Mesendoderm (in vitro differentiated cells): ENCODE data around the gene GOLGA3.

ENCODE experiments used
- DNase-seq: peaks from one replicate; pipeline ENCODE4 v3.0.0; 2013
- H2AK5ac ChIP-seq: 2 replicates; pipeline ENCODE4 v1.6.1; 2013; ENCODE audit warnings: low read length, inconsistent platforms
- H2BK120ac ChIP-seq: 2 replicates; pipeline ENCODE4 v1.6.1; 2013; ENCODE audit warnings: low read depth, mild to moderate bottlenecking, low read length, moderate library complexity, mixed read lengths
- H2BK15ac ChIP-seq: replicated peaks from 2 replicates; pipeline ENCODE4 v1.6.1; 2013; ENCODE audit warnings: low read depth, mild to moderate bottlenecking, moderate library complexity
- H2BK5ac ChIP-seq: 2 replicates; pipeline ENCODE4 v1.6.1; 2013; ENCODE audit warnings: low read length, inconsistent platforms
- H3K18ac ChIP-seq: 2 replicates; pipeline ENCODE4 v1.6.1; 2013; ENCODE audit warnings: mild to moderate bottlenecking, low read length, mixed read lengths
- H3K23ac ChIP-seq: one replicate; pipeline ENCODE4 v1.6.1; 2013; ENCODE audit warnings: low read length
- H3K27ac ChIP-seq: 2 replicates; pipeline ENCODE4 v1.5.1; 2013; ENCODE audit warnings: low read depth, mild to moderate bottlenecking, inconsistent platforms, low read length, moderate library complexity
- H3K27me3 ChIP-seq: 2 replicates; pipeline ENCODE4 v1.6.1; 2013; ENCODE audit warnings: low read length, control low read depth, mild to moderate bottlenecking, inconsistent platforms; ENCODE audit not compliant: insufficient read depth, poor library complexity
- H3K36me3 ChIP-seq: 2 replicates; pipeline ENCODE4 v1.6.1; 2013; ENCODE audit warnings: low read length, inconsistent platforms; ENCODE audit not compliant: control insufficient read depth, insufficient read depth
- H3K4ac ChIP-seq: one replicate; pipeline ENCODE4 v1.6.1; 2013; ENCODE audit warnings: low read depth, mild to moderate bottlenecking, low read length, moderate library complexity
- H3K4me1 ChIP-seq: 2 replicates; pipeline ENCODE4 v1.6.1; 2013; ENCODE audit warnings: low read depth, low read length, inconsistent platforms; ENCODE audit not compliant: control insufficient read depth
- H3K4me2 ChIP-seq: 2 replicates; pipeline ENCODE4 v1.6.1; 2013; ENCODE audit warnings: low read length
- H3K4me3 ChIP-seq: 2 replicates; pipeline ENCODE4 v1.5.1; 2013; ENCODE audit warnings: mild to moderate bottlenecking, low read length
- H3K56ac ChIP-seq: one replicate; pipeline ENCODE4 v1.6.1; 2013; ENCODE audit warnings: low read length
- H3K79me1 ChIP-seq: 2 replicates; pipeline ENCODE4 v1.6.1; 2013; ENCODE audit warnings: low read length, inconsistent platforms
- H3K79me2 ChIP-seq: 2 replicates; pipeline ENCODE4 v1.6.1; 2013; ENCODE audit warnings: mild to moderate bottlenecking, low read length; ENCODE audit not compliant: control insufficient read depth, insufficient read depth
- H3K9ac ChIP-seq: 2 replicates; pipeline ENCODE4 v1.6.1; 2013; ENCODE audit warnings: low read length, inconsistent platforms
- H4K5ac ChIP-seq: one replicate; pipeline ENCODE4 v1.6.1; 2013; ENCODE audit warnings: low read length
- H4K8ac ChIP-seq: one replicate; pipeline ENCODE4 v1.6.1; 2013; ENCODE audit warnings: low read depth, mild to moderate bottlenecking, control low read depth, low read length, moderate library complexity
- WGBS: extraction: QIAGEN DNeasy Blood & Tissue Kit; methylation state at CpG from one replicate; pipeline ENCODE4 v1.1.7; 2013; ENCODE audit warnings: low lambda C conversion rate, missing lambda C conversion rate; ENCODE audit not compliant: insufficient coverage; ENCODE audit errors: extremely low coverage; 5-methylcytosine and 5-hydroxymethylcytosine counted together

GOLGA3 gene

GRCh38 chr12:132748319-132748718, 80.3 kb downstream of the GOLGA3 start:
- no peaks in the 10 kb centered on the region for H3K4me1 ChIP-seq
- peaks cover 16% of the 10 kb centered on the region for H3K79me2 ChIP-seq
- H3K36me3 ChIP-seq = peaks cover 35% of the 10 kb centered on the region
- H2BK5ac ChIP-seq = no peak overlapping the region
- H4K8ac ChIP-seq = no peak overlapping the region
- H3K27ac ChIP-seq = no peak overlapping the region
- no peak overlapping the region for H4K5ac ChIP-seq
- no peak overlapping the region for H3K18ac ChIP-seq
- H3K23ac ChIP-seq = no peak overlapping the region
- H3K79me1 ChIP-seq = peaks cover 16% of the 10 kb centered on the region
- H3K4me3 ChIP-seq = no peak overlapping the region
- H2AK5ac ChIP-seq = no peak overlapping the region
- DNase-seq = no peak
- H3K27me3 ChIP-seq = no peaks in the 10 kb centered on the region
- H2BK15ac ChIP-seq = no peak overlapping the region
- H3K4ac ChIP-seq = no peak overlapping the region
- no peak overlapping the region for H3K4me2 ChIP-seq
- no peak overlapping the region for H3K9ac ChIP-seq
- no peak overlapping the region for H2BK120ac ChIP-seq
- WGBS = no CpG with 5 or more reads among the region's 10 CpGs
- H3K56ac ChIP-seq = no peak overlapping the region

- whole genome bisulfite sequencing = no CpG with 5 or more reads among the region's 22 CpGs
- no peak overlapping the region for H3K4me2 ChIP-seq
- H3K4me3 ChIP-seq = no peak overlapping the region
- no peak overlapping the region for H3K27ac ChIP-seq
- no peak overlapping the region for H3K18ac ChIP-seq
- H3K23ac ChIP-seq = no peak overlapping the region
- H3K27me3 ChIP-seq = no peaks in the 10 kb centered on the region
- H2AK5ac ChIP-seq = no peak overlapping the region
- peaks cover 35% of the 10 kb centered on the region for H3K36me3 ChIP-seq
- H3K79me2 ChIP-seq = peaks cover 14% of the 10 kb centered on the region
- no peaks in the 10 kb centered on the region for H3K4me1 ChIP-seq
- no peak overlapping the region for H4K8ac ChIP-seq
- H3K9ac ChIP-seq = no peak overlapping the region
- no peak overlapping the region for H2BK5ac ChIP-seq
- no peak overlapping the region for H2BK15ac ChIP-seq
- no peak overlapping the region for H4K5ac ChIP-seq
- peaks cover 17% of the 10 kb centered on the region for H3K79me1 ChIP-seq
- H2BK120ac ChIP-seq = no peak overlapping the region
- DNase-seq = no peak
- H3K4ac ChIP-seq = no peak overlapping the region
- H3K56ac ChIP-seq = no peak overlapping the region
Observed at GRCh38 chr12:132747896-132748295, 80.8 kb downstream of the GOLGA3 start.

GRCh38 chr12:132747395-132747794, 81.3 kb downstream of the GOLGA3 start:
- DNase-seq = no peak
- H3K27me3 ChIP-seq = no peaks in the 10 kb centered on the region
- no peak overlapping the region for H4K5ac ChIP-seq
- no peaks in the 10 kb centered on the region for H3K4me1 ChIP-seq
- H3K9ac ChIP-seq = no peak overlapping the region
- H3K23ac ChIP-seq = no peak overlapping the region
- H3K56ac ChIP-seq = no peak overlapping the region
- H2AK5ac ChIP-seq = no peak overlapping the region
- H3K4me3 ChIP-seq = no peak overlapping the region
- no peak overlapping the region for H2BK120ac ChIP-seq
- WGBS = no CpG with 5 or more reads among the region's 11 CpGs
- H3K27ac ChIP-seq = no peak overlapping the region
- H3K79me2 ChIP-seq = peaks cover 19% of the 10 kb centered on the region
- peaks cover 22% of the 10 kb centered on the region for H3K79me1 ChIP-seq
- H2BK5ac ChIP-seq = no peak overlapping the region
- H3K4me2 ChIP-seq = no peak overlapping the region
- no peak overlapping the region for H3K18ac ChIP-seq
- H3K4ac ChIP-seq = no peak overlapping the region
- peaks cover 40% of the 10 kb centered on the region for H3K36me3 ChIP-seq
- no peak overlapping the region for H2BK15ac ChIP-seq
- no peak overlapping the region for H4K8ac ChIP-seq

- H3K4ac ChIP-seq = no peak overlapping the region
- H2BK15ac ChIP-seq = no peak overlapping the region
- no peak overlapping the region for H3K18ac ChIP-seq
- H3K36me3 ChIP-seq = peaks cover 42% of the 10 kb centered on the region
- H3K79me2 ChIP-seq = peaks cover 19% of the 10 kb centered on the region
- WGBS = no CpG with 5 or more reads among the region's 3 CpGs
- H4K8ac ChIP-seq = no peak overlapping the region
- DNase-seq = no peak
- no peak overlapping the region for H2BK120ac ChIP-seq
- no peak overlapping the region for H3K27ac ChIP-seq
- no peak overlapping the region for H3K9ac ChIP-seq
- no peaks in the 10 kb centered on the region for H3K4me1 ChIP-seq
- no peak overlapping the region for H4K5ac ChIP-seq
- no peak overlapping the region for H3K4me2 ChIP-seq
- no peak overlapping the region for H2BK5ac ChIP-seq
- no peak overlapping the region for H3K4me3 ChIP-seq
- H3K27me3 ChIP-seq = no peaks in the 10 kb centered on the region
- H2AK5ac ChIP-seq = no peak overlapping the region
- H3K79me1 ChIP-seq = peaks cover 23% of the 10 kb centered on the region
- no peak overlapping the region for H3K56ac ChIP-seq
- no peak overlapping the region for H3K23ac ChIP-seq
Observed at GRCh38 chr12:132746613-132747012, 82.1 kb downstream of the GOLGA3 start.

GRCh38 chr12:132743831-132744230, 84.8 kb downstream of the GOLGA3 start:
- Histone ChIP-seq H4K5ac (no peak overlapping the region), H4K8ac (no peak overlapping the region), H3K79me2 (peaks cover 19% of the 10 kb centered on the region), H3K4me2 (no peak overlapping the region), H3K56ac (no peak overlapping the region), H3K4ac (no peak overlapping the region), H2BK15ac (no peak overlapping the region), H2AK5ac (no peak overlapping the region), H3K4me3 (no peak overlapping the region), H3K27me3 (no peaks in the 10 kb centered on the region), H3K4me1 (no peaks in the 10 kb centered on the region), H2BK120ac (no peak overlapping the region), H3K36me3 (peaks cover 48% of the 10 kb centered on the region), H3K9ac (no peak overlapping the region), H2BK5ac (no peak overlapping the region), H3K18ac (no peak overlapping the region), H3K23ac (no peak overlapping the region), H3K79me1 (peaks cover 26% of the 10 kb centered on the region), H3K27ac (no peak overlapping the region)
- DNase-seq = no peak
- no CpG with 5 or more reads among the region's 13 CpGs for WGBS

GRCh38 chr12:132741620-132742019, 87.0 kb downstream of the GOLGA3 start:
- no peak overlapping the region for H2BK120ac ChIP-seq
- H4K8ac ChIP-seq = no peak overlapping the region
- H3K79me2 ChIP-seq = peaks cover 19% of the 10 kb centered on the region
- H3K4me2 ChIP-seq = no peak overlapping the region
- H3K36me3 ChIP-seq = peaks cover 40% of the 10 kb centered on the region
- no peak overlapping the region for H3K56ac ChIP-seq
- H2AK5ac ChIP-seq = no peak overlapping the region
- no peak overlapping the region for H3K23ac ChIP-seq
- no peaks in the 10 kb centered on the region for H3K4me1 ChIP-seq
- H3K79me1 ChIP-seq = peaks cover 26% of the 10 kb centered on the region
- no peak overlapping the region for H3K9ac ChIP-seq
- no peak overlapping the region for H3K4me3 ChIP-seq
- no peak overlapping the region for H4K5ac ChIP-seq
- H3K4ac ChIP-seq = no peak overlapping the region
- no peak for DNase-seq
- no peak overlapping the region for H3K18ac ChIP-seq
- WGBS = no CpG with 5 or more reads among the region's 8 CpGs
- H2BK15ac ChIP-seq = no peak overlapping the region
- H3K27ac ChIP-seq = no peak overlapping the region
- H3K27me3 ChIP-seq = no peaks in the 10 kb centered on the region
- no peak overlapping the region for H2BK5ac ChIP-seq
